Glutamatergic neuron (in vitro differentiated cells): ENCODE results near the gene EXOSC7. TPM values are rescaled to one million over a fixed set of nuclear protein-coding genes. Genes with fewer than 3 reads are reported as not detected.

Source experiments
- DNase-seq: peaks from one replicate; pipeline ENCODE4 v3.0.0; 2022
- H3K27ac Mint-ChIP-seq: one replicate; pipeline ENCODE4 v1.8.0; 2020; ENCODE audit warnings: mild to moderate bottlenecking, mixed read lengths, inconsistent platforms; ENCODE audit not compliant: unreplicated experiment
- H3K27me3 Mint-ChIP-seq: one replicate; pipeline ENCODE4 v1.8.0; 2020; ENCODE audit warnings: mild to moderate bottlenecking, moderate library complexity, mixed read lengths, inconsistent platforms; ENCODE audit not compliant: unreplicated experiment
- H3K36me3 Mint-ChIP-seq: one replicate; pipeline ENCODE4 v1.8.0; 2020; ENCODE audit warnings: mild to moderate bottlenecking, mixed read lengths, inconsistent platforms; ENCODE audit not compliant: unreplicated experiment
- H3K4me1 Mint-ChIP-seq: one replicate; pipeline ENCODE4 v1.8.0; 2020; ENCODE audit warnings: mild to moderate bottlenecking, low read depth, mixed read lengths, inconsistent platforms; ENCODE audit not compliant: unreplicated experiment
- H3K4me3 Mint-ChIP-seq: one replicate; pipeline ENCODE4 v1.8.0; 2020; ENCODE audit warnings: mild to moderate bottlenecking, mixed read lengths, inconsistent platforms; ENCODE audit not compliant: unreplicated experiment
- H3K9me3 Mint-ChIP-seq: one replicate; pipeline ENCODE4 v1.8.0; 2020; ENCODE audit warnings: mild to moderate bottlenecking, moderate library complexity, mixed read lengths, inconsistent platforms; ENCODE audit not compliant: unreplicated experiment
- CTCF ChIP-seq: fragments of 200-600 bp; sonication (generic); IDR thresholded peaks from one replicate; pipeline ENCODE4 v1.5.0; 2021; ENCODE audit not compliant: partially characterized antibody, unreplicated experiment
- total RNA-seq: library from RNA; stranded (reverse); fragmentation: NEBNext Ultra II Directional; extraction: Animal tissue kit (Norgen Biotek cat#: 25700); gene quantifications from one replicate; pipeline ENCODE4 v1.2.1, GENCODE V29; 2021; ENCODE audit not compliant: unreplicated experiment

The EXOSC7 gene
- total RNA-seq, 1 donor from 2014 or later: 30.9 TPM

- Mint-ChIP-seq H3K4me1 (peaks cover 42% of the 10 kb centered on the region), H3K9me3 (peaks cover 5% of the 10 kb centered on the region), H3K27me3 (peaks cover 2% of the 10 kb centered on the region), H3K27ac (peak overlapping the region; percentile 80), H3K4me3 (peak overlapping the region; percentile 57), H3K36me3 (no peaks in the 10 kb centered on the region)
- DNase-seq: no peak
- no peak for TF ChIP-seq CTCF
Observed at GRCh38 chr3:44993471-44994205, 17.6 kb downstream of the EXOSC7 start.

- Mint-ChIP-seq H3K4me1 (peaks cover 42% of the 10 kb centered on the region), H3K27ac (peak overlapping the region; percentile 90), H3K36me3 (no peaks in the 10 kb centered on the region), H3K4me3 (peak overlapping the region; percentile 69), H3K27me3 (peaks cover 2% of the 10 kb centered on the region), H3K9me3 (peaks cover 5% of the 10 kb centered on the region)
- no peak for DNase-seq
- no peak for TF ChIP-seq CTCF
Observed at GRCh38 chr3:44995142-44995770, 19.2 kb downstream of the EXOSC7 start.

GRCh38 chr3:44996556-44996969, 20.5 kb downstream of the EXOSC7 start:
- peaks cover 2% of the 10 kb centered on the region for H3K27me3 Mint-ChIP-seq
- peaks cover 5% of the 10 kb centered on the region for H3K9me3 Mint-ChIP-seq
- TF ChIP-seq CTCF: no peak
- H3K27ac Mint-ChIP-seq: peak overlapping the region; percentile 86
- no peak for DNase-seq
- H3K4me3 Mint-ChIP-seq: peak overlapping the region; percentile 53
- peaks cover 42% of the 10 kb centered on the region for H3K4me1 Mint-ChIP-seq
- no peaks in the 10 kb centered on the region for H3K36me3 Mint-ChIP-seq

GRCh38 chr3:44999782-45000181, 23.7 kb downstream of the EXOSC7 start:
- TF ChIP-seq CTCF: no peak

GRCh38 chr3:45000823-45001222, 24.8 kb downstream of the EXOSC7 start:
- no peak for DNase-seq
- Mint-ChIP-seq H3K27me3 (no peaks in the 10 kb centered on the region), H3K9me3 (no peaks in the 10 kb centered on the region), H3K4me1 (peaks cover 17% of the 10 kb centered on the region), H3K27ac (no peak overlapping the region), H3K4me3 (no peak overlapping the region), H3K36me3 (peaks cover 19% of the 10 kb centered on the region)
- no peak for TF ChIP-seq CTCF

More at GRCh38 chr3:44999782-45000181, 23.7 kb downstream of the EXOSC7 start:
- Mint-ChIP-seq H3K4me1 (peaks cover 25% of the 10 kb centered on the region), H3K27me3 (no peaks in the 10 kb centered on the region), H3K4me3 (no peak overlapping the region), H3K27ac (no peak overlapping the region), H3K9me3 (peaks cover 3% of the 10 kb centered on the region), H3K36me3 (peaks cover 10% of the 10 kb centered on the region)
- DNase-seq: no peak
